NT2/D1 (cell line): ENCODE measurements around the gene SPATA4.

Source experiments
- DNase-seq: peaks from one replicate; pipeline ENCODE4 v3.0.0-alpha.2; 2011; ENCODE audit warnings: low read depth, low spot score
- H3K27me3 ChIP-seq: 2 replicates; pipeline ENCODE4 v1.6.0; 2011; ENCODE audit warnings: mild to moderate bottlenecking; ENCODE audit not compliant: insufficient read length, insufficient read depth
- H3K36me3 ChIP-seq: 2 replicates; pipeline ENCODE4 v1.6.1; 2011; ENCODE audit warnings: mild to moderate bottlenecking, low read length, mixed read lengths; ENCODE audit not compliant: insufficient read depth, insufficient read length
- H3K4me1 ChIP-seq: 2 replicates; pipeline ENCODE4 v1.5.1; 2011; ENCODE audit not compliant: insufficient read depth, insufficient read length
- H3K4me3 ChIP-seq: 2 replicates; pipeline ENCODE4 v1.5.1; 2011; ENCODE audit warnings: low read depth; ENCODE audit not compliant: insufficient read length
- H3K9ac ChIP-seq: 2 replicates; pipeline ENCODE4 v1.6.0; 2011; ENCODE audit warnings: low read depth; ENCODE audit not compliant: insufficient read length
- H3K9me3 ChIP-seq: 2 replicates; pipeline ENCODE4 v1.5.1; 2011; ENCODE audit warnings: mild to moderate bottlenecking, low read length; ENCODE audit not compliant: insufficient read depth
- SUZ12 ChIP-seq: IDR thresholded peaks from 2 replicates; pipeline ENCODE4 v1.6.1; 2011; ENCODE audit not compliant: insufficient read length, insufficient read depth; ENCODE audit errors: extremely low read depth
- YY1 ChIP-seq: IDR thresholded peaks from 2 replicates; pipeline ENCODE4 v1.6.1; 2011; ENCODE audit not compliant: insufficient read length, insufficient read depth
- ZNF274 ChIP-seq: IDR thresholded peaks from 2 replicates; pipeline ENCODE4 v1.6.1; 2011; ENCODE audit warnings: mild to moderate bottlenecking, low read depth, low read length

SPATA4 gene

GRCh38 chr4:176209535-176209934 is 14.2 kb upstream of the SPATA4 start:
- no peak for TF ChIP-seq ZNF274
- no peak for TF ChIP-seq YY1
- TF ChIP-seq SUZ12 = no peak
- Histone ChIP-seq H3K4me1 (no peaks in the 10 kb centered on the region), H3K4me3 (no peak overlapping the region), H3K9me3 (no peaks in the 10 kb centered on the region), H3K9ac (no peak overlapping the region), H3K27me3 (no peaks in the 10 kb centered on the region), H3K36me3 (no peaks in the 10 kb centered on the region)
- no peak for DNase-seq

DNA sequence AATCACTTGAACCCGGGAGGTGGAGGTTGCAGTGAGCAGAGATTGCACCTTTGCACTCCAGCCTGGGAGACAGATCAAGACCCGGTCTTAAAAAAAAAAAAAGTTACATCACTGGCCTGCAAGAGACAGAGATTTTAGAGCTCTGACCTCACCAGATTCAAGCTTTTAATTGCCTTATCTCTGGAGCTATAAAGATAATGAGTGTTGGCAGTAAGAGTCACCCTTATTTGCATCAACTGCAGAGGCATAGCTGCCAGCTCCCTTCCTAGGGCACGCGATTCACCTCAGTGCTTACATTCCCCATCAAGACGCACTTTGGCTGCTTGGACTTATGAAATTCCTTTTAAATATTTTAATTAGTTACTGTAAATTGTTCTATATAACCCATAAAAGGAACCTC is 12.5 kb upstream of the SPATA4 start:
- Histone ChIP-seq H3K4me1 (no peaks in the 10 kb centered on the region), H3K9ac (no peak overlapping the region), H3K27me3 (no peaks in the 10 kb centered on the region), H3K9me3 (no peaks in the 10 kb centered on the region), H3K36me3 (no peaks in the 10 kb centered on the region), H3K4me3 (no peak overlapping the region)
- no peak for TF ChIP-seq ZNF274
- no peak for TF ChIP-seq SUZ12
- no peak for TF ChIP-seq YY1
- DNase-seq = no peak

DNA sequence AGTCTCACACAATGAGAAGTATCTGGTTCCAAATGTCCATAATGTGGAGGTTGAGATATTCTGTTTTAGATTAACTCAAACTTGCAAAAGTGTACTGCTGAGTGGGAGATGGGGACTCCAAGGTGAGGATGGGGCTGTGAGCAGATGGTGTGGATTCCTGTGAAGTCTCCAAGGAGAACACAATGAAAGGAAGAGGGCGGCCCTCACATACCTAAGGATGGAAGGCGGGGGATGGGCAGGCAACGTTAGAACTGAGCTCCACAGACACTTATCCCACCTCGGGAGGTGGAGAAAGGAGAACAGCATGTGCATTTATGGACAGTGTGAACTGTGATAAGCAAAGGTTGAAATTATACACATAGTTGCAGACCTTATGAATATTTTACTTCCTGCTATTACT is 9.9 kb upstream of the SPATA4 start:
- Histone ChIP-seq H3K36me3 (no peaks in the 10 kb centered on the region), H3K4me3 (no peak overlapping the region), H3K4me1 (no peaks in the 10 kb centered on the region), H3K9me3 (0 out of 2 replicates have a peak, but pooled peaks cover 1% of the 10 kb centered on the region), H3K27me3 (no peaks in the 10 kb centered on the region), H3K9ac (no peak overlapping the region)
- TF ChIP-seq YY1 (no peak), ZNF274 (no peak), SUZ12 (no peak)
- DNase-seq = no peak

DNA sequence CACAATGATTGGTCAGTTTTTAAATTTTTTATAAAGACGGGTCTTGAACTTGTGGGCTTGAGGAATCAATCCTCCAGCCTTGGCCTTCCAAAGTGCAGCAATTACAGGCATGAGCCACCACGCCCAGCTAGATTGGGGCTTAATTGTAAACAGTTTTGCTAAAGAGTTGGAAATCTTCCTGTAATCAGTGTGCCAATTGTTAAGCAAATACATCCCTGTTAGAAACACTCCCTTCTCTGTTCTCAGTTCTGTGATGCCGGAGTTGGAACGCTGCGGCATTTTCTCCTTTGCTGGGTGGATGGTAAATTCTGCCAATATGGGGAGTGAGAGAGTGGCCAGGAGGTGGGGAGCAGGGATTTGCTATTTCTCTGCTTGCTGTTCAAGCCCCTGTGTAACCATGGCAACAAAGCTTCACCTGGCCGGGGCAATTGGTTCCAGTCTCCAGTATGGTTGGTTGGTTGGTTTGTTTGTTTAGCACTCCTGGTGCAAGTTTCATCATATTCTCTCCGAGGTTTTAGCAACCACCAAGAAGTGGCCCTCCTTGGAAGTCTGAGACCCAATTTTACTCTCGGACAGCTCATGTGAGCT is 3.0 kb upstream of the SPATA4 start:
- DNase-seq = no peak
- Histone ChIP-seq H3K9ac (no peak overlapping the region), H3K27me3 (no peaks in the 10 kb centered on the region), H3K4me3 (no peak overlapping the region), H3K36me3 (no peaks in the 10 kb centered on the region), H3K9me3 (0 out of 2 replicates have a peak, but pooled peaks cover 3% of the 10 kb centered on the region), H3K4me1 (no peaks in the 10 kb centered on the region)
- TF ChIP-seq YY1 (no peak), ZNF274 (no peak), SUZ12 (no peak)

GRCh38 chr4:176193938-176194337 is 1.4 kb downstream of the SPATA4 start:
- Histone ChIP-seq H3K9ac (no peak overlapping the region), H3K36me3 (no peaks in the 10 kb centered on the region), H3K4me1 (no peaks in the 10 kb centered on the region), H3K4me3 (no peak overlapping the region), H3K9me3 (no peaks in the 10 kb centered on the region), H3K27me3 (no peaks in the 10 kb centered on the region)
- TF ChIP-seq YY1 = no peak
- TF ChIP-seq ZNF274 = no peak
- no peak for TF ChIP-seq SUZ12
- no peak for DNase-seq

DNA sequence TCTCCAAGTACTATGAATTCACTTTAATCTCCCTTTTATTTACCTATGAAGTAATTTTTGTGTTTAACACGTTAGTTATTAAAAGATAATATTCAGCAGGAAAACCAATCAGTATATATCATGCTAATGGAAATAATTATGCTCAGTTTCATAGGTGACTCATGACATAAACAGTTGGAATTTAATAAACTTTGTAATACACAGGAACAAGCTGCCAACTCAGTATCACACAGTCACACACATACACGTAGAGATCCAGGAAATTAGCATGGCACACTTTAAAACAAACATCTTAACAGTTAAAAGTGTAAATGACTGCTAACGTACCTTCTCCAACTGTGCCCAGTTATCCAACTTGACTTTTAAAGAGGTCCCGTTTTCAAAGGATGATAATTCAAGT is 2.3 kb downstream of the SPATA4 start:
- TF ChIP-seq YY1 (no peak), ZNF274 (no peak), SUZ12 (no peak)
- Histone ChIP-seq H3K9me3 (no peaks in the 10 kb centered on the region), H3K9ac (no peak overlapping the region), H3K4me3 (no peak overlapping the region), H3K36me3 (no peaks in the 10 kb centered on the region), H3K27me3 (no peaks in the 10 kb centered on the region), H3K4me1 (no peaks in the 10 kb centered on the region)
- no peak for DNase-seq

DNA sequence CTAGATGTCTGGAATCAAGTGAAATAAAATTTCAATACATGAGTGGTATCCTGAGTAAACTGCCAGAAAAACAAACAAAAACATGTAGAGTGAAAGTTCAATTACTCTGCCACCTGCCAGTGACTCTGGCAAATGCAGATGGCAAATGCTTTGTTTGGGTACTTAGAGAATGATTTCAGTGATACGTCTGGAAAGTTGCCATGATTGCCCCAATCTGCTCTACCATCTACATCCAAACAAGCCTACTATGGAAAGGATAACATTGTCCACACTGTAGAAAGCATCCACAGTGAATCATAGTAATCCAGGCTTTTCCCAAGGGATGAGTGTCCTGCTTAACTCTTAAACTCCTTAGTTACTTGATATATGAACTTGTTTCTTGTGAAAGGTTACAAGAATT is 3.4 kb downstream of the SPATA4 start:
- H3K27me3 ChIP-seq = no peaks in the 10 kb centered on the region
- no peak overlapping the region for H3K4me3 ChIP-seq
- no peak overlapping the region for H3K9ac ChIP-seq
- no peaks in the 10 kb centered on the region for H3K36me3 ChIP-seq
- no peaks in the 10 kb centered on the region for H3K9me3 ChIP-seq
- TF ChIP-seq ZNF274 (no peak), SUZ12 (no peak), YY1 (no peak)
- DNase-seq = no peak
- no peaks in the 10 kb centered on the region for H3K4me1 ChIP-seq
